Karpas-422 (cell line): Measurements from ENCODE around the gene PUM1. TPM values are rescaled to one million over a fixed set of nuclear protein-coding genes. Genes with fewer than 3 reads are reported as not detected.

ENCODE experiments used
- DNase-seq: peaks from one replicate; pipeline ENCODE4 v3.0.0-alpha.2; 2015
- H2AFZ ChIP-seq: fragments of 200-600 bp; sonication (generic); 2 replicates; pipeline ENCODE4 v1.6.1; 2014; ENCODE audit warnings: antibody characterized with exemption, low read length, mixed read lengths
- H3K27ac ChIP-seq: fragments of 200-600 bp; sonication (generic); 2 replicates; pipeline ENCODE4 v1.5.1; 2014; ENCODE audit warnings: mild to moderate bottlenecking, low read length, moderate library complexity
- H3K27me3 ChIP-seq: fragments of 200-600 bp; sonication (generic); 2 replicates; pipeline ENCODE4 v1.6.1; 2014; ENCODE audit warnings: low read length, mixed read lengths
- H3K36me3 ChIP-seq: fragments of 200-600 bp; sonication (generic); 2 replicates; pipeline ENCODE4 v1.6.1; 2014; ENCODE audit warnings: low read length, mixed read lengths; ENCODE audit not compliant: insufficient read depth
- H3K4me1 ChIP-seq: fragments of 200-600 bp; sonication (generic); 2 replicates; pipeline ENCODE4 v1.6.1; 2014; ENCODE audit warnings: mild to moderate bottlenecking, low read length, mixed read lengths
- H3K4me2 ChIP-seq: fragments of 200-600 bp; sonication (generic); 2 replicates; pipeline ENCODE4 v1.6.1; 2014; ENCODE audit warnings: low read length, low read depth, mild to moderate bottlenecking; ENCODE audit not compliant: poor library complexity, severe bottlenecking
- H3K4me3 ChIP-seq: fragments of 200-600 bp; sonication (generic); 2 replicates; pipeline ENCODE4 v1.5.1; 2014; ENCODE audit warnings: mild to moderate bottlenecking, antibody characterized with exemption, low read length, mixed read lengths
- H3K79me2 ChIP-seq: fragments of 200-600 bp; sonication (generic); 2 replicates; pipeline ENCODE4 v1.6.1; 2014; ENCODE audit warnings: mild to moderate bottlenecking, low read length, mixed read lengths
- H3K9ac ChIP-seq: fragments of 200-600 bp; sonication (generic); 2 replicates; pipeline ENCODE4 v1.6.0; 2014; ENCODE audit warnings: low read length
- H3K9me2 ChIP-seq: fragments of 200-600 bp; sonication (generic), shearing (Covaris generic); replicated peaks from 2 replicates; pipeline ENCODE4 v1.6.0; 2014; ENCODE audit warnings: mild to moderate bottlenecking, low read length, moderate library complexity; ENCODE audit not compliant: insufficient read depth
- H3K9me3 ChIP-seq: fragments of 300-700, 200-600 bp; sonication (generic); 2 replicates; pipeline ENCODE4 v1.6.1; 2014; ENCODE audit warnings: low read length, mixed read lengths
- H4K20me1 ChIP-seq: fragments of 200-600 bp; sonication (generic); 2 replicates; pipeline ENCODE4 v1.6.1; 2014; ENCODE audit warnings: mild to moderate bottlenecking, antibody characterized with exemption, low read length, low read depth; ENCODE audit not compliant: insufficient read depth
- total RNA-seq: library from RNA; depleted of rRNA; stranded (reverse); fragments of >200 nt; shearing (Covaris generic); gene quantifications from 2 replicates; pipeline ENCODE4 v1.2.3, GENCODE V29; 2014; ENCODE audit warnings: low replicate concordance

The PUM1 gene
- total RNA-seq, 1 experiment from 2014 or later, result 96.2 TPM

DNA sequence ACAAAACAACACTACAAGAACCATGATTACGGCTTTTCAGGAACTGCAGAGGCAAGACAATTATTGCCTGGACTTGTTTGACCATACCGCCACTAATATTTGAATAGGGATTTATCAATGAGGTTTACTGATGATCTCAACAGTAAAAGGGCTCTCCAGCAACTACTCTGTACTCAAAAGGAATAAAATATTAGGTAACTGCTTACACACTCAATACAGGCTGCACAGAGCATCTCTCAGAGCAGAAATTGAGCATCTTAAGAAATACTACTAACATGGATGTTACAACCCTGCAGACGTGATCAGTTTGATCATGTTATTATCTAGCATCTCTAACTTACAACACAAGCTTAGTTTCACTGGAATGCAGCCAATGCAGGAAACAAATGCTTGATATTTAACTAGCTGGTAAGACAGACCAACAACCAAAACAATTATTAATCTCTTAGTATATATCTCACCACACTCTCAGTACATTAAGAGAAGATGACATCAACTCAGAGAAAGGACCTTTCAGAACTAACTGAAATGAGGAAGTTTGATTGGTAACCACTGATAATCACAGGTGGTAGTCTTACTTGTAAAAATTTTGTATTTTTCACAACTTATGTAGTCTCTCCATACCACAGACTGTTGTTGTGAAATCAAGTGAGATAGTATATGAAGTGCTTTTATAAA is 52.2 kb downstream of the PUM1 start:
- Histone ChIP-seq H3K9me2 (no peaks in the 10 kb centered on the region), H3K9ac (no peak overlapping the region), H3K4me2 (no peak overlapping the region), H3K4me1 (peaks cover 61% of the 10 kb centered on the region), H3K36me3 (peaks cover 4% of the 10 kb centered on the region; the same call in 1 of the 2 replicates), H3K27ac (no peak overlapping the region), H4K20me1 (peaks cover 44% of the 10 kb centered on the region), H3K4me3 (no peak overlapping the region), H3K9me3 (no peaks in the 10 kb centered on the region), H2AFZ (no peak overlapping the region), H3K27me3 (no peaks in the 10 kb centered on the region), H3K79me2 (peaks cover 97% of the 10 kb centered on the region)
- DNase-seq, result peak; percentile 52

DNA sequence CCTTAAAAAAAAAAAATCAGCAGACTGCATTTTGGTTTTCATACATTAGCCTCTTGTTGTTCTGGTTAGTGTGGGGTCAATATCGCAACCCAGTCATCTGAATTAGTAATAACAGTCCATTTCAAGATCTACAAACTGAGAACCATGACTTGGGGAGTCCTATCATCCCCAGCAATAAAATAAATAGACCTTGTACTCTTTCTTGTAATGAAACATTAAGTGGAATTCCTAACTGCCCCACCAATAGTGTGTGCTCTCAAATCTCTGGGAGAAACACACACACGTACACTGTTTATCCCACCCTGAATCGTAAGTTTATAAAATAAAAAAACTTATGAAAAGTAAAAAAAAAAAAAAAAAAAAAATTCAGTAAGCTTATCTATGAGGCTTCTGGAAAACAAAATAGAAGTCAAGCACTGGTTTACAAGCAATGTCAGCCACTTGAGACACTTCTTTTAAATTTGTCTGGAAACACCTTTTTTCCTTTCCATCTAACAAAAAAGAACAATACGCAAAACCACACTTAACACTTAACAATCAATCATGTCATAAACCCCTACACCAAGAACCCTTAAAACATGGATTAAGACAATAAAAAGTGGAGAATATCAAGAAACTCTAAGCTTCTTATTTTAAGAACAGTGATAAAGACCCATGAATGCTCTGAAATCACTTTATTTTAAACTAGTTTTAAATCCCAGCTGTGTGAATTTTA is 53.1 kb downstream of the PUM1 start:
- Histone ChIP-seq H3K27ac (no peak overlapping the region), H3K36me3 (peaks cover 4% of the 10 kb centered on the region; the same call in 1 of the 2 replicates), H3K4me1 (peaks cover 71% of the 10 kb centered on the region)

DNA sequence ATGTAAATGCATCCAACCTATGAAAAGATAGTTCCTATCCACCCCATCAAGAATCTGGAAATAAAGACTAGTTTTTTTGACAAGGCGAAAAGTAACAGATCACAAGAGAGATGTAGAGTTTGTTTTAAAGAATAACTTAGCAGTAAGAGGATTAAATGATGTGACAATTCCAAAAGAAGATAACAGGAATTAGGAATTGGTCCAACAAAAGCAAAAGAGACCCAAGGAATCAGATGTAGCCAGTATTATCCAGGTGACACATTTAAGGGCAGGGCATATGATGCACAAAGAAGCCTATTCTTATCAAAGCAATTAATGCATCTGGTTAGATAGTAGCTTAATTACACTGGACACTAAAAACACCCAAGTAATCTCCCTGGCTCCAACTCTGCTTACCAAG is 53.8 kb downstream of the PUM1 start:
- H2AFZ ChIP-seq, result no peak overlapping the region
- no peak overlapping the region for H3K9ac ChIP-seq
- H3K9me2 ChIP-seq, result no peaks in the 10 kb centered on the region
- H3K4me2 ChIP-seq, result no peak overlapping the region
- no peak overlapping the region for H3K4me3 ChIP-seq
- peaks cover 71% of the 10 kb centered on the region for H3K4me1 ChIP-seq
- no peak overlapping the region for H3K27ac ChIP-seq
- peaks cover 4% of the 10 kb centered on the region; the same call in 1 of the 2 replicates for H3K36me3 ChIP-seq
- DNase-seq, result no peak
- no peaks in the 10 kb centered on the region for H3K27me3 ChIP-seq
- peaks cover 97% of the 10 kb centered on the region for H3K79me2 ChIP-seq
- H4K20me1 ChIP-seq, result peaks cover 60% of the 10 kb centered on the region
- H3K9me3 ChIP-seq, result no peaks in the 10 kb centered on the region

More for the DNA sequence above, 53.1 kb downstream of the PUM1 start:
- no peak overlapping the region for H3K9ac ChIP-seq
- no peak overlapping the region for H3K4me3 ChIP-seq
- peaks cover 54% of the 10 kb centered on the region for H4K20me1 ChIP-seq
- H3K9me2 ChIP-seq, result no peaks in the 10 kb centered on the region
- no peak overlapping the region for H3K4me2 ChIP-seq
- no peak for DNase-seq
- H2AFZ ChIP-seq, result no peak overlapping the region
- H3K79me2 ChIP-seq, result peaks cover 97% of the 10 kb centered on the region
- H3K27me3 ChIP-seq, result no peaks in the 10 kb centered on the region
- H3K9me3 ChIP-seq, result no peaks in the 10 kb centered on the region

DNA sequence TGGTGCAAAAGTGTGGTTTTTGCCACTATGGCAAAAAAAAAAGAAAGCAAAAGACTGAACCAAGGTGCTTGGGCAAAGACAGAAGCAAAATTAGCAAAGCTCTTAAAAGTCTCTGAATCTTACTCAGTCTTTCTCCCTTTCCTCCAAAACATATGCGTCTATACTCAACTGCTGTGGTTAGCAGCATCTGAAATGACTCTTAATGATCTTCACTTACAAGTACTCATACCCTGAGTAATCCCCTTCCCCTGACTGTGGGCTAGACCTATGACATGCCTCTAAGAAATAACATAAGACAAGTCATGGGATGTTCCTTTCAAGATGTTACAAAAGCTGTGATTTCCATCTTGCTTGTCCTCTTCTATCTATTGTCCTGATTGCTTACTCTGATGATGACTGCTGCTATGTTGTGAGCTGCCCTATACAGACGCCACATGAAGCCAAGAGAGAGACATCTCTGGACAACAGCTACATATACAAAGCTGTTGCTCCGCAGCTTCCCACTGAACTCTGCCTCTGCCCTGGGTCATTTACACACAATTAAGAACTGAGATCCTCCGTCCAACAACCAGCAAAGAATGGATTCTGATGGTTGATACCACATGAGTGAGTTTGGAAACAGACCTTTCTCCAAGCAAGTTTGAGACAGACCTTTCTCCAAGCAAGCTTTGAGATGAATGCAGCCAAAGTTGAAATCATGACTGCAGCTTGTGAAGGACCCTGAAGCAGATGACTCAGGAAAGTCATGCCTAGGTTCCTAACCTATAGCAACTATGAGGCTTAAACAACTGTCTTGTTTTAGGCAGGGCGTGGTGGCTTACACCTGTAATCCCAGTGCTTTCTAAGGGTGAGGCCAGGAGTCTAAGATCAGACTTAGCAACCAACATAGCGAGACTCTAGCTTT is 55.2 kb downstream of the PUM1 start:
- H3K27me3 ChIP-seq, result no peaks in the 10 kb centered on the region
- H3K27ac ChIP-seq, result no peak overlapping the region
- peaks cover 99% of the 10 kb centered on the region for H3K79me2 ChIP-seq
- no peak overlapping the region for H3K4me2 ChIP-seq
- H3K9me2 ChIP-seq, result no peaks in the 10 kb centered on the region
- no peak overlapping the region for H3K4me3 ChIP-seq
- H4K20me1 ChIP-seq, result peaks cover 57% of the 10 kb centered on the region
- H3K36me3 ChIP-seq, result peaks cover 5% of the 10 kb centered on the region; the same call in 1 of the 2 replicates
- no peak overlapping the region for H3K9ac ChIP-seq
- H3K4me1 ChIP-seq, result peaks cover 75% of the 10 kb centered on the region
- H2AFZ ChIP-seq, result no peak overlapping the region
- no peaks in the 10 kb centered on the region for H3K9me3 ChIP-seq
- no peak for DNase-seq

DNA sequence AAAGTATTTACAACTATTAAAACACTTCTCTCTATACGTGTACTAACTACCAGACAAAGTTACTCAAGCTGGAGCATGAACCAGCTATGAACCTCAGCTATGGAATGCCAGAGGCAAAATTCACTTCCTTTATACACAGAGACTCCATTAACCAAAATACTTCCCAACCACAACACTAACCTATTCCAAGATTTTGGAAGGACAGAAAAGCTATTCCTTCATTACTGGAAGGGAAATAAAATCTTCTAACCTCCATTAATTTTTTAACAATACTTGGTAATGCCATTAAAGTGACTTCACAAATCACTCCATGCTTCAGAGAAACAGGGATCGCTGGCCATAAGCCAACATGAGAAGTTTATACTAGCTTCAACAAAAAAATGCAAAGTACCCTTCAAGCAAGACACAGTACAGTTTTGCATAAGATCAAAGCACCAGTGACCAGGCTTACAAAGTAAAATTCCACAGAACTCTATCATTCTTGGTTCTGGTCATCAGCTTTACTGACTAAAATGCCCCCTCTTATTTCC is 58.0 kb downstream of the PUM1 start:
- Histone ChIP-seq H3K4me3 (no peak overlapping the region), H3K9me2 (no peaks in the 10 kb centered on the region), H3K27ac (peak overlapping the region; percentile 44), H3K9me3 (no peaks in the 10 kb centered on the region), H3K4me1 (peaks cover 68% of the 10 kb centered on the region), H2AFZ (no peak overlapping the region), H3K79me2 (peaks cover 99% of the 10 kb centered on the region), H4K20me1 (peaks cover 52% of the 10 kb centered on the region), H3K9ac (no peak overlapping the region), H3K4me2 (peak overlapping the region; percentile 46), H3K36me3 (peaks cover 21% of the 10 kb centered on the region; the same call in 1 of the 2 replicates), H3K27me3 (no peaks in the 10 kb centered on the region)
- DNase-seq, result no peak

DNA sequence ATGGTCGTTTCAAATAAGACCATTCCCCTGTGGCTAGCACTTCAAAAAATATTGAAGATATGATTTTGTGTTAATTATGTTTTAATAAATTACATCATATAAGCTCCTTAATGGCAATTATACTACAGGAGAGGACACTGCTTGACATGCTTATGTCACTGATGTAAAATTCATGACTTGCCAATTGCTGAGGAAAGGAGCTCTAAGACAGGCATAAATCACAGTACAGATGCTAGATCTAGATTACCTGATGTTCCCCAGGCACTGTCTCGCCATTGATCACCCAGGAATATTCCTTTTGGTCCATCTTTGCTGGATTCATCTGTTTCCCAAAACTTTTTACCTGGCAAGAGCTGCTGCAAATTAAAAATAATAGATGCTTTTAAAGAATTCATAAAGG is 58.8 kb downstream of the PUM1 start:
- Histone ChIP-seq H3K27me3 (no peaks in the 10 kb centered on the region), H4K20me1 (peaks cover 46% of the 10 kb centered on the region), H3K79me2 (peaks cover 99% of the 10 kb centered on the region), H3K4me1 (peaks cover 64% of the 10 kb centered on the region), H2AFZ (no peak overlapping the region), H3K9me3 (no peaks in the 10 kb centered on the region), H3K36me3 (peaks cover 24% of the 10 kb centered on the region; the same call in 1 of the 2 replicates), H3K9ac (no peak overlapping the region), H3K4me2 (no peak overlapping the region), H3K4me3 (no peak overlapping the region), H3K27ac (no peak overlapping the region), H3K9me2 (no peaks in the 10 kb centered on the region)
- no peak for DNase-seq

DNA sequence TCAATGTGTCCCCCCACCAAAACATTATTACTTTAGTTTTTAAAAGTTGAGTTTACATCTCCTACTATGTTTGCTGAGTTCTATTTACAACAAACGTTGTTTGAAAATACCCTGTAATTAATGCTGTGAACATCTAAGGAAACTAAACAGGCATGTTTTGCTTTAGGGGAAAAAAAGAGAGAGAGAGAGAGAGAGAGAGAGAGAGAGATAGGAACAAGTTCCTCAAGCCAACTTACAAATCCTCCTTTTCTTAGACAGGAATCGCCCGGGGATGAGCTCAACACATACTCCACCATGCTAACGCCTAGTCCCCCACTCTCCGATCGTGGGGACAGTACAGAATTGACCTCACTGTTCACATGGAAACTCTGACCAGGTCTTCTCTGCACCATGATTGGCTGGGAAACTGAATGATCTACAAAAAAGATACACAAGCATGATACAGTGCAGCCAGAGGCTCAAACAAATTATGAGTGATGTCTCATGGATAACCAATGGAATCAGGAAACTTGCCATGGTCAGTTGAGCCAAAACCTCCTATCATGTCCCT is 59.8 kb downstream of the PUM1 start:
- H2AFZ ChIP-seq, result no peak overlapping the region
- no peak overlapping the region for H3K4me2 ChIP-seq
- no peaks in the 10 kb centered on the region for H3K27me3 ChIP-seq
- no peak overlapping the region for H3K9ac ChIP-seq
- H4K20me1 ChIP-seq, result peaks cover 39% of the 10 kb centered on the region
- H3K9me3 ChIP-seq, result no peaks in the 10 kb centered on the region
- H3K4me3 ChIP-seq, result no peak overlapping the region
- peaks cover 96% of the 10 kb centered on the region for H3K79me2 ChIP-seq
- no peaks in the 10 kb centered on the region for H3K9me2 ChIP-seq
- H3K36me3 ChIP-seq, result peaks cover 24% of the 10 kb centered on the region; the same call in 1 of the 2 replicates
- H3K27ac ChIP-seq, result no peak overlapping the region
- peaks cover 60% of the 10 kb centered on the region for H3K4me1 ChIP-seq
- no peak for DNase-seq
